Parathyroid adenoma (tissue), 2 donors: ENCODE measurements around the gene KIF13A.

Experiments
- H2AFZ ChIP-seq: fragments of 300-600 bp; sonication (generic); one replicate; pipeline ENCODE4 v1.7.0; 2017; ENCODE audit warnings: antibody characterized with exemption, mild to moderate bottlenecking
- H3K27ac ChIP-seq: fragments of 300-600 bp; sonication (generic); one replicate; pipeline ENCODE4 v1.7.0; 2017
- H3K27me3 ChIP-seq: fragments of 300-600 bp; sonication (generic); one replicate; pipeline ENCODE4 v1.7.0; 2017; ENCODE audit warnings: low read length; ENCODE audit not compliant: control insufficient read depth, insufficient read depth
- H3K36me3 ChIP-seq: fragments of 300-600 bp; sonication (generic); one replicate; pipeline ENCODE4 v1.7.0; 2017; ENCODE audit warnings: low read length; ENCODE audit not compliant: control insufficient read depth, insufficient read depth
- H3K4me1 ChIP-seq: fragments of 300-600 bp; sonication (generic); one replicate; pipeline ENCODE4 v1.7.0; 2017; ENCODE audit warnings: control low read depth
- H3K4me2 ChIP-seq: fragments of 300-600 bp; sonication (generic); one replicate; pipeline ENCODE4 v1.7.0; 2017; ENCODE audit warnings: low read length
- H3K4me3 ChIP-seq: fragments of 300-600 bp; sonication (generic); one replicate; pipeline ENCODE4 v1.7.0; 2017; ENCODE audit warnings: low read depth, low read length
- H3K79me2 ChIP-seq: fragments of 300-600 bp; sonication (generic); one replicate; pipeline ENCODE4 v1.7.0; 2017; ENCODE audit warnings: control low read depth
- H3K9ac ChIP-seq: fragments of 300-600 bp; sonication (generic); one replicate; pipeline ENCODE4 v1.7.0; 2017; ENCODE audit warnings: mild to moderate bottlenecking
- H3K9me3 ChIP-seq: fragments of 300-600 bp; sonication (generic); one replicate; pipeline ENCODE4 v1.7.0; 2017; ENCODE audit warnings: low read length; ENCODE audit not compliant: control insufficient read depth
- TF ChIP-seq, protein P1 (sequence below): fragments of 300-600 bp; sonication (generic); IDR thresholded peaks from one replicate; pipeline ENCODE4 v1.7.0; 2017; ENCODE audit warnings: antibody characterized with exemption, mild to moderate bottlenecking
- donor health status: primary hyperparathyroidism.

The KIF13A gene

GRCh38 chr6:17945111-17945510 lies 42.3 kb downstream of the KIF13A start:
- H3K79me2 ChIP-seq = peaks cover 13% of the 10 kb centered on the region
- H3K9ac ChIP-seq = no peak overlapping the region
- H3K4me1 ChIP-seq = no peaks in the 10 kb centered on the region
- H3K36me3 ChIP-seq = no peaks in the 10 kb centered on the region
- no peak overlapping the region for H3K27ac ChIP-seq
- H3K27me3 ChIP-seq = no peaks in the 10 kb centered on the region
- H2AFZ ChIP-seq = no peak overlapping the region
- TF ChIP-seq, protein P1, sequence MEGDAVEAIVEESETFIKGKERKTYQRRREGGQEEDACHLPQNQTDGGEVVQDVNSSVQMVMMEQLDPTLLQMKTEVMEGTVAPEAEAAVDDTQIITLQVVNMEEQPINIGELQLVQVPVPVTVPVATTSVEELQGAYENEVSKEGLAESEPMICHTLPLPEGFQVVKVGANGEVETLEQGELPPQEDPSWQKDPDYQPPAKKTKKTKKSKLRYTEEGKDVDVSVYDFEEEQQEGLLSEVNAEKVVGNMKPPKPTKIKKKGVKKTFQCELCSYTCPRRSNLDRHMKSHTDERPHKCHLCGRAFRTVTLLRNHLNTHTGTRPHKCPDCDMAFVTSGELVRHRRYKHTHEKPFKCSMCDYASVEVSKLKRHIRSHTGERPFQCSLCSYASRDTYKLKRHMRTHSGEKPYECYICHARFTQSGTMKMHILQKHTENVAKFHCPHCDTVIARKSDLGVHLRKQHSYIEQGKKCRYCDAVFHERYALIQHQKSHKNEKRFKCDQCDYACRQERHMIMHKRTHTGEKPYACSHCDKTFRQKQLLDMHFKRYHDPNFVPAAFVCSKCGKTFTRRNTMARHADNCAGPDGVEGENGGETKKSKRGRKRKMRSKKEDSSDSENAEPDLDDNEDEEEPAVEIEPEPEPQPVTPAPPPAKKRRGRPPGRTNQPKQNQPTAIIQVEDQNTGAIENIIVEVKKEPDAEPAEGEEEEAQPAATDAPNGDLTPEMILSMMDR = no peak
- H3K4me3 ChIP-seq = no peak overlapping the region
- H3K9me3 ChIP-seq = no peaks in the 10 kb centered on the region
- no peak overlapping the region for H3K4me2 ChIP-seq

- H2AFZ ChIP-seq = no peak overlapping the region
- H3K79me2 ChIP-seq = peaks cover 17% of the 10 kb centered on the region
- no peaks in the 10 kb centered on the region for H3K9me3 ChIP-seq
- no peaks in the 10 kb centered on the region for H3K4me1 ChIP-seq
- TF ChIP-seq, protein P1 = no peak
- H3K4me3 ChIP-seq = no peak overlapping the region
- no peak overlapping the region for H3K9ac ChIP-seq
- H3K27me3 ChIP-seq = no peaks in the 10 kb centered on the region
- H3K4me2 ChIP-seq = no peak overlapping the region
- no peak overlapping the region for H3K27ac ChIP-seq
- no peaks in the 10 kb centered on the region for H3K36me3 ChIP-seq
These were observed 46.1 kb downstream of the KIF13A start for GRCh38 chr6:17941318-17941717.

DNA sequence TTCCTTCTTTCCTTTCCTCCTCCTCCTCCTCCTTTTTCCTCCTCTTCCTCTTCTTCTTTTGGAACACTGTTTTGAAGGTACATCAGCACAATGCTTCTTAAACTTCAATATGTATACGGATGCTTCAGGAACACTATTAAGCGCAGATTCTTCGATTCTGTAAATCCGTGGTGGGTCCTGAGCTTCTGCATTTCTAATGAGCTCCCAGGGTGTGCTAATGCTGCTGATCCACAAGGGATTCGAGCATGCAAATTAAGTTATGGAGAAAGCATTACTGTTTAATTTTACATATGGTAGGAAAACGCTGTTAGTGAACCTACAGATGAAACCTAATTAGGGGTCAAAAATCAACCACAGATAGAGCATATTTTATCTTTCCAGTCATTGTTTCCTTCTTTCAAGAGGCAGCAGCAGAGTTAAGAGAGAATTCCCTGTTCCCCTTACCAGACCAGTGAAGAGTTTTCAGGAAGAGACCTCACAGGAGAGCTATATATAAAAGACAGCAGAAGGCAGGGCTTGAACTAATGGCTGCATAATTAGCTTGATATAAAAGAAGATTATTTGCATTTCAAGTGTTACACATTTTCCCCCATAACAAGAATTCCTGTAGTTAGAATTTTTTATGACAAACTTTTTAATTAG lies 47.2 kb downstream of the KIF13A start:
- TF ChIP-seq, protein P1 = no peak
- H3K27me3 ChIP-seq = no peaks in the 10 kb centered on the region
- no peak overlapping the region for H3K4me2 ChIP-seq

DNA sequence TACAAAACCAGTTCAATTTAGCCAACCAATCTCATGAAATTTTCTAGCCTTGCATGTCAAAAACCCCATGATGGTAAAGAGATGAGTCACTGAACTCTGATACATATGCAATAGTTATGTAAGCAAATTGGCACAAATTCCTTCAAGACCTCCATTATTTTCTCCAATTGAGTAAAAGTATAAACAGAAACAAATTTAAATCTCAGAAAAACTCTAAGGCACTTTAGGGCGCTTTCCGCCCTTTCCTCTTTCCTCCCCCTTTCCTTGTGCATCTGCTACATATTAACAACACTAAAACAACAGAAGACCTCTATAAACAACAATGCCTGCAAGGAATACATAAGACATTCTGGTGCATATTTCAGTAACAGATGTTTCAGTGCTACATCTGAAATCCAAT lies 48.5 kb downstream of the KIF13A start:
- Histone ChIP-seq H3K27me3 (no peaks in the 10 kb centered on the region), H2AFZ (no peak overlapping the region), H3K4me1 (no peaks in the 10 kb centered on the region), H3K27ac (no peak overlapping the region), H3K36me3 (no peaks in the 10 kb centered on the region), H3K4me2 (no peak overlapping the region), H3K79me2 (peaks cover 17% of the 10 kb centered on the region), H3K9ac (no peak overlapping the region), H3K4me3 (no peak overlapping the region), H3K9me3 (no peaks in the 10 kb centered on the region)
- TF ChIP-seq, protein P1 = no peak

More for the DNA sequence above, 47.2 kb downstream of the KIF13A start:
- no peak overlapping the region for H3K9ac ChIP-seq
- H3K4me3 ChIP-seq = no peak overlapping the region
- H3K9me3 ChIP-seq = no peaks in the 10 kb centered on the region
- no peak overlapping the region for H2AFZ ChIP-seq
- H3K27ac ChIP-seq = no peak overlapping the region
- no peaks in the 10 kb centered on the region for H3K4me1 ChIP-seq
- H3K36me3 ChIP-seq = no peaks in the 10 kb centered on the region
- peaks cover 17% of the 10 kb centered on the region for H3K79me2 ChIP-seq
